Breast epithelium (tissue), 4 donors: ENCODE measurements around the gene IQGAP3. TPM values are rescaled to one million over a fixed set of nuclear protein-coding genes. Genes with fewer than 3 reads are reported as not detected.

Experiments
- DNase-seq, 2 donors: peaks; one replicate each; pipeline ENCODE4 v3.0.0-alpha.2; 2019; ENCODE audit warnings: low spot score in 2 of 2
- H3K27ac ChIP-seq, 2 donors: fragments of 200-600 bp; sonication (generic) in 1 of 2; one replicate each; pipeline ENCODE4 v1.5.1; 2016 to 2019; ENCODE audit warnings: mild to moderate bottlenecking in 1 of 2
- H3K27me3 ChIP-seq, 2 donors: fragments of 200-600 bp; sonication (generic) in 1 of 2; one replicate each; pipeline versions ENCODE4 v1.5.1 to v1.6.0; 2017 to 2019; ENCODE audit warnings: control low read depth in 1 of 2, mild to moderate bottlenecking in 1 of 2
- H3K36me3 ChIP-seq: fragments of 200-600 bp; one replicate; pipeline ENCODE4 v1.5.1; 2019
- H3K4me1 ChIP-seq, 2 donors: fragments of 200-600 bp; sonication (generic); one replicate each; pipeline ENCODE4 v1.5.1; 2016 to 2019; ENCODE audit warnings: control low read depth in 1 of 2
- H3K4me3 ChIP-seq, 3 donors: fragments of 200-600 bp; sonication (generic); 1 replicate in 2 of 3; 2 replicates in 1 of 3; pipeline ENCODE4 v1.5.1; 2016 to 2019; ENCODE audit warnings: mild to moderate bottlenecking in 3 of 3, moderate library complexity in 2 of 3
- H3K9me3 ChIP-seq, 2 donors: fragments of 200-600 bp; sonication (generic) in 1 of 2; one replicate each; pipeline ENCODE4 v1.5.1; 2016 to 2019; ENCODE audit warnings: control low read depth in 1 of 2
- POLR2A ChIP-seq: fragments of 450-650 bp; IDR thresholded peaks from one replicate; pipeline ENCODE4 v1.6.1; 2016; ENCODE audit warnings: antibody characterized with exemption, mild to moderate bottlenecking, moderate library complexity
- POLR2AphosphoS5 ChIP-seq, 3 donors: sonication (generic); formaldehyde crosslinking; IDR thresholded peaks; one replicate each; pipeline ENCODE4 v1.6.1; 2017; ENCODE audit warnings: antibody characterized with exemption in 3 of 3
- intact Hi-C: fragments of 100-400 bp; cut with DNase I; formaldehyde crosslinking; loops from one replicate; pipeline ENCODE4 v1.15.1; 2023; ENCODE audit warnings: low total_unique reads
- total RNA-seq, 3 donors: library from RNA; depleted of rRNA; stranded (reverse); fragments of >200 nt; gene quantifications; one replicate each; pipeline ENCODE4 v1.1.0, GENCODE V29; 2016
- TF ChIP-seq, protein P1 (sequence below), 3 donors: fragments of 450-650 bp; IDR thresholded peaks; one replicate each; pipeline ENCODE4 v1.5.1; 2016 to 2017; ENCODE audit warnings: antibody characterized with exemption in 3 of 3, mild to moderate bottlenecking in 3 of 3, moderate library complexity in 3 of 3

The IQGAP3 gene
- total RNA-seq, 3 donors from 2014 or later, result under 0.01 to 1.4 (median 0.15) TPM

DNA sequence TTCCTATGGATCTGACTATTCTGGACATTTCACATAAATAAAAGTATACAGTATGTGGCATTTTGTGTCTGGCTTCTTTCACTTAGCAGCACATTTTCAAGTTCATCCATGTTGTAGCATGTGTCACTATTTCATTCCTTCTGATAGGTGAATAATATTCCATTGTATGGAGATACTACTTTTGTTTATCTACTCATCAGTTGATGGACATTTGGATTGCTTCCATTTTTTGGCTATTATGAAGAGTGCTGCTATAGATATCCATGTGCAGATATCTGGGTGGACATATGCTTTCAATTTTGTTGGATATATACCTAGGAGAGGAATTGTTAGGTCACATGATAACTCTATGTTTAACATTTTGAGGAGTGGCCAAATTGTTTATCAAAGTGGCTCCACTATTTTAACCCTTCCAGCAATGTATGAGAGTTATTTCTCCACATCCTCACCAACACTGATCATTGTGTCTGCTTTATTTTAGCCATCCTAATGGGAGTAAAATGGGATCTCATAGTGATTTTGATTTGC lies 49.9 kb downstream of the IQGAP3 start:
- no peak for TF ChIP-seq POLR2AphosphoS5 (IDR thresholded peaks at IDR 0.05)
- no peak for DNase-seq
- intact Hi-C loops, result no loop called here
- Histone ChIP-seq H3K36me3 (no peaks in the 10 kb centered on the region), H3K9me3 (no peaks in the 10 kb centered on the region), H3K4me3 (no peak overlapping the region), H3K27ac (no peak overlapping the region), H3K4me1 (no peaks in the 10 kb centered on the region), H3K27me3 (no peaks in the 10 kb centered on the region)

DNA sequence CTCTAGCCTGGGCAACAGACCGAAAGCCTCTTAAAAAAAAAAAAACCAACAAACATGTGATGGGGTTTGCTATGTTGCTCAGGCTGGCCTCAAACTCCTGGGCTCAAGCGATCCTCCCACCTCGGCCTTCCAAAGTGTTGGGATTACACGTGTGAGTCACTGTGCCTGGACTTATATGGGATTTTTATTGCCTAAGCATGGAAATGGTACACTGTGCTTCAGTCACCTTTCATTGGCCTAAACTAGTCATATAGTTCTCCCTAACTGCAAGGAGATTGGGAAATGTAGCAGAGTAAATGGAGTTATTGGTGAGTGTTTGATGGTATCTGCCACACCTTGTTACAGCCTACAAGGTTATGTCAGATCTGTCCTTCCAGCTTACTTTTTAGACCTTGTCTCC lies 54.6 kb downstream of the IQGAP3 start:
- no peak for TF ChIP-seq POLR2A
- TF ChIP-seq, protein P1, sequence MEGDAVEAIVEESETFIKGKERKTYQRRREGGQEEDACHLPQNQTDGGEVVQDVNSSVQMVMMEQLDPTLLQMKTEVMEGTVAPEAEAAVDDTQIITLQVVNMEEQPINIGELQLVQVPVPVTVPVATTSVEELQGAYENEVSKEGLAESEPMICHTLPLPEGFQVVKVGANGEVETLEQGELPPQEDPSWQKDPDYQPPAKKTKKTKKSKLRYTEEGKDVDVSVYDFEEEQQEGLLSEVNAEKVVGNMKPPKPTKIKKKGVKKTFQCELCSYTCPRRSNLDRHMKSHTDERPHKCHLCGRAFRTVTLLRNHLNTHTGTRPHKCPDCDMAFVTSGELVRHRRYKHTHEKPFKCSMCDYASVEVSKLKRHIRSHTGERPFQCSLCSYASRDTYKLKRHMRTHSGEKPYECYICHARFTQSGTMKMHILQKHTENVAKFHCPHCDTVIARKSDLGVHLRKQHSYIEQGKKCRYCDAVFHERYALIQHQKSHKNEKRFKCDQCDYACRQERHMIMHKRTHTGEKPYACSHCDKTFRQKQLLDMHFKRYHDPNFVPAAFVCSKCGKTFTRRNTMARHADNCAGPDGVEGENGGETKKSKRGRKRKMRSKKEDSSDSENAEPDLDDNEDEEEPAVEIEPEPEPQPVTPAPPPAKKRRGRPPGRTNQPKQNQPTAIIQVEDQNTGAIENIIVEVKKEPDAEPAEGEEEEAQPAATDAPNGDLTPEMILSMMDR (IDR thresholded peaks at IDR 0.05), result no peak
- TF ChIP-seq POLR2AphosphoS5 (IDR thresholded peaks at IDR 0.05), result no peak
- no peak overlapping the region for H3K27ac ChIP-seq
- intact Hi-C loops, result no loop called here
- H3K4me1 ChIP-seq, result no peaks in the 10 kb centered on the region
- no peaks in the 10 kb centered on the region for H3K27me3 ChIP-seq
- no peaks in the 10 kb centered on the region for H3K36me3 ChIP-seq
- no peak for DNase-seq
- H3K9me3 ChIP-seq, result no peaks in the 10 kb centered on the region
- H3K4me3 ChIP-seq, result no peak overlapping the region

DNA sequence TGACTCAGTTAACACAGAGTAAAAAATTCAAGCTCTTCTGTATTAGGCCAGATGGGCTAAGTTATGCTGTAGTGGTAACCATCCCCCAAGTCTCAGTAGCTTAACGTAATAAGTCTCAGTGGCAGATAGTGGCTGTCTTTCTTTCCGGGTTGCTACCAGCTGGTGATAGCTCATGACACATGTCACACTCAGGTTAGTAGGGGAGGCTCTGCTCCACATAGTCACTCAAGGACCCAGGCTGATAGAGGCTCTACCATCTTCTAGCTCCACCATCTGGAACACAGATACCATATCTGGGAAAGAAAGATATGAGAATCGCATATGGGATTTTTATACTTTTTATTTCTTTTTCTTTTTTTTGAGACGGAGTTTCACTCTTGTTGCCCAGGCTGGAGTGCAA lies 55.5 kb downstream of the IQGAP3 start:
- Histone ChIP-seq H3K36me3 (no peaks in the 10 kb centered on the region), H3K4me3 (no peak overlapping the region), H3K9me3 (no peaks in the 10 kb centered on the region), H3K27me3 (no peaks in the 10 kb centered on the region), H3K27ac (no peak overlapping the region), H3K4me1 (no peaks in the 10 kb centered on the region)
- no peak for DNase-seq
- intact Hi-C loops, result no loop called here
- TF ChIP-seq, protein P1 (IDR thresholded peaks at IDR 0.05), result no peak
- TF ChIP-seq POLR2A, result no peak
- no peak for TF ChIP-seq POLR2AphosphoS5 (IDR thresholded peaks at IDR 0.05)

DNA sequence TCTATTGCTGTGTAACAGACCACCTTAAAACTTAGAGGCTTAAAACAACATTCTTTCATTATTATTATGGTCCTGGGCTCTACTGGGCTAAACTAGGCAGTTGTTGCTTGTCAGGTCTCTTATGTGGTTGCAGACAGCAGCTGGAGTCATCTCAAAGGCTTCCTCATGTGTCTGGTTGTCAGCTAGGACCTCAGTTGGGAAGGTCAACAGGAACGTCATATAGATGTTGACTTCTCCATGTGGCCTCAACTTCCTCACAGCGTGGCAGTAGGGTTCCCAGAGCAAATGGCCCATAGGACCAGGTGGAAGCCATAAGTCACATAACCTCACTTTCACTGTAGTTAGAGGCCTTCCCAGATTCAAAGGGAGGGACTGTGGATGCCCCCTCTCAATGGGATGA lies 56.4 kb downstream of the IQGAP3 start:
- TF ChIP-seq, protein P1 (IDR thresholded peaks at IDR 0.05), result no peak
- TF ChIP-seq POLR2AphosphoS5 (IDR thresholded peaks at IDR 0.05) (no peak), POLR2A (no peak)
- H3K27ac ChIP-seq, result no peak overlapping the region
- no peak overlapping the region for H3K4me3 ChIP-seq
- intact Hi-C loops, result no loop called here
- no peaks in the 10 kb centered on the region for H3K27me3 ChIP-seq
- no peak for DNase-seq
- H3K4me1 ChIP-seq, result no peaks in the 10 kb centered on the region
- H3K9me3 ChIP-seq, result no peaks in the 10 kb centered on the region
- H3K36me3 ChIP-seq, result no peaks in the 10 kb centered on the region

GRCh38 chr1:156513185-156513584 lies 59.2 kb downstream of the IQGAP3 start:
- intact Hi-C loops, result no loop called here
- H3K4me3 ChIP-seq, result no peak overlapping the region
- H3K36me3 ChIP-seq, result no peaks in the 10 kb centered on the region
- H3K4me1 ChIP-seq, result peaks cover 0 to 4% of the 10 kb centered on the region in 2 donors
- TF ChIP-seq POLR2AphosphoS5 (IDR thresholded peaks at IDR 0.05), result no peak
- no peak for TF ChIP-seq POLR2A
- TF ChIP-seq, protein P1 (IDR thresholded peaks at IDR 0.05), result no peak
- no peaks in the 10 kb centered on the region for H3K27me3 ChIP-seq
- no peaks in the 10 kb centered on the region for H3K9me3 ChIP-seq
- no peak for DNase-seq
- H3K27ac ChIP-seq, result no peak overlapping the region

GRCh38 chr1:156511644-156512043 lies 60.7 kb downstream of the IQGAP3 start:
- intact Hi-C loops, result no loop called here
- Histone ChIP-seq H3K27me3 (no peaks in the 10 kb centered on the region), H3K9me3 (no peaks in the 10 kb centered on the region), H3K27ac (no peak overlapping the region), H3K4me1 (peaks cover 0 to 4% of the 10 kb centered on the region in 2 donors), H3K4me3 (no peak overlapping the region), H3K36me3 (no peaks in the 10 kb centered on the region)
- TF ChIP-seq POLR2AphosphoS5 (IDR thresholded peaks at IDR 0.05) (no peak), POLR2A (no peak)
- TF ChIP-seq, protein P1 (IDR thresholded peaks at IDR 0.05), result no peak
- no peak for DNase-seq
